ENCODE results near the gene PDF. TPM values are rescaled to one million over a fixed set of nuclear protein-coding genes. Genes with fewer than 3 reads are reported as not detected.
"Not testable (repeated sequence)": the region's sequence is repeated elsewhere in the genome, so short reads cannot be mapped to it uniquely, and the experiment has no call there.

The PDF gene
- total RNA-seq, 1 experiment from 2014 or later = 23.1 TPM

DNA sequence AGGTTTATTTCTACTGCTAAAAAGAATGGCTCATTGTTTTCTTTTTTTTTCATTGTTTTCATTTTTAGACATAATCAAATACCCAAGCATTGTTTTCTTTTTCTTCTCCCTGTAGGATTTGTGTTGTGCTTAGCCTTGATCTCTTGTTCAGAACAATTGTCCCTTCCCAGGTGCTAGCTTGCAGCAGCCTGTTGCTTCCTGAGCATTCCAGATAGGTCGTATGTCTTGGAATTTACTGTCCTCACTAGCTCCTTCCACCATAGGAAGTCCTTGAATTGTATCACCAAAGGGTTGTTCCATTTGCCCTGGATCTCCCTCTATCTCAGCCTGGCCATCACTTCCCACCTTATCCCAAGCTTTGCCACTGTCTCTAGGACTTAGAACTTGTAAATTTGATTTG, 29.2 kb downstream of the PDF start:
- POLR2A ChIA-PET = interaction anchor here (0.6 kb wide), 1 partner anchor 177 kb away, joined by 9 read pairs; no protein-coding TSS in a partner anchor
- in situ Hi-C loops (cut with HindIII; ENCODE audit: low pct_unique_long_range_greater_than_20kb, low sequenced_read_pairs) (no loop called here), intact Hi-C loops (cut with micrococcal nuclease; ENCODE audit: unreplicated experiment) (no loop called here)
- ATAC-seq = no peak
- no peak for TF ChIP-seq SIN3A (IDR thresholded peaks at IDR 0.05; ENCODE audit: borderline replicate concordance, insufficient read depth, low read depth, low read length)
- TF ChIP-seq, protein P1, sequence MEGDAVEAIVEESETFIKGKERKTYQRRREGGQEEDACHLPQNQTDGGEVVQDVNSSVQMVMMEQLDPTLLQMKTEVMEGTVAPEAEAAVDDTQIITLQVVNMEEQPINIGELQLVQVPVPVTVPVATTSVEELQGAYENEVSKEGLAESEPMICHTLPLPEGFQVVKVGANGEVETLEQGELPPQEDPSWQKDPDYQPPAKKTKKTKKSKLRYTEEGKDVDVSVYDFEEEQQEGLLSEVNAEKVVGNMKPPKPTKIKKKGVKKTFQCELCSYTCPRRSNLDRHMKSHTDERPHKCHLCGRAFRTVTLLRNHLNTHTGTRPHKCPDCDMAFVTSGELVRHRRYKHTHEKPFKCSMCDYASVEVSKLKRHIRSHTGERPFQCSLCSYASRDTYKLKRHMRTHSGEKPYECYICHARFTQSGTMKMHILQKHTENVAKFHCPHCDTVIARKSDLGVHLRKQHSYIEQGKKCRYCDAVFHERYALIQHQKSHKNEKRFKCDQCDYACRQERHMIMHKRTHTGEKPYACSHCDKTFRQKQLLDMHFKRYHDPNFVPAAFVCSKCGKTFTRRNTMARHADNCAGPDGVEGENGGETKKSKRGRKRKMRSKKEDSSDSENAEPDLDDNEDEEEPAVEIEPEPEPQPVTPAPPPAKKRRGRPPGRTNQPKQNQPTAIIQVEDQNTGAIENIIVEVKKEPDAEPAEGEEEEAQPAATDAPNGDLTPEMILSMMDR (IDR thresholded peaks at IDR 0.05) = no peak
- no peak overlapping the region for H3K27ac ChIP-seq (ENCODE audit: low read length)
- BruUV-seq (replicated peaks) = no TSS peak
- H3K36me3 ChIP-seq (ENCODE audit: control insufficient read depth, insufficient read depth, low read length) = no peaks in the 10 kb centered on the region; the same call in 1 of the 2 replicates
- H3K9me3 ChIP-seq (ENCODE audit: control insufficient read depth, insufficient read depth, low read depth, low read length) = no peaks in the 10 kb centered on the region
- no peaks in the 10 kb centered on the region for H3K4me1 ChIP-seq (ENCODE audit: control insufficient read depth, insufficient read depth, low read length)
- CTCF ChIA-PET = interaction anchor here (0.6 kb wide), 1 partner anchor 288 kb away, joined by 3 read pairs; no protein-coding TSS in a partner anchor
- DNase-seq (ENCODE audit: low read depth, low spot score) = no peak
- no peak overlapping the region for H3K4me3 ChIP-seq (ENCODE audit: low read depth in 2 of 2, low read length in 2 of 2)
- H3K27me3 ChIP-seq (ENCODE audit: control insufficient read depth, insufficient read depth, low read length) = no peaks in the 10 kb centered on the region

DNA sequence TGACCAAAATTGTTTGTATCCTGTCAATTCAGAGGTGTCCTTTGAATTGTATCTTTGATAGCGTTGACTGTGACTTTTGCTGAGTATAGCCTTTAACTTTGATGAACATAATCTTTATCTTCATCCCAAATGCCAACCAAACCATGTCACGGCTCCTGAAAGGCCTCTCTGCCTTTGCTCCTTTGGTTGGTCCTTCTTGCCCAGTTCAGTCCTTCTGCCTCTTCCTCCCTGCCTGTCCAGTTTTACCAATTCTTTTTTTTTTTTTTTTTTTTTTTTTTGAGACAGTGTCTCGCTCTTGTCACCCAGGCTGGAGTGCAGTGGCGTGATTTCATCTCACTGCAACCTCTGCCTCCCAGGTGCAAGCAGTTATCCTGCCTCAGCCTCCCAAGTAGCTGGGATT, 32.1 kb downstream of the PDF start:
- Histone ChIP-seq H3K27ac (ENCODE audit: low read length) (no peak overlapping the region), H3K4me3 (ENCODE audit: low read depth in 2 of 2, low read length in 2 of 2) (no peak overlapping the region), H3K9me3 (ENCODE audit: control insufficient read depth, insufficient read depth, low read depth, low read length) (no peaks in the 10 kb centered on the region), H3K4me1 (ENCODE audit: control insufficient read depth, insufficient read depth, low read length) (no peaks in the 10 kb centered on the region), H3K36me3 (ENCODE audit: control insufficient read depth, insufficient read depth, low read length) (no peaks in the 10 kb centered on the region), H3K27me3 (ENCODE audit: control insufficient read depth, insufficient read depth, low read length) (no peaks in the 10 kb centered on the region)
- in situ Hi-C loops (cut with HindIII; ENCODE audit: low pct_unique_long_range_greater_than_20kb, low sequenced_read_pairs) (no loop called here), intact Hi-C loops (cut with micrococcal nuclease; ENCODE audit: unreplicated experiment) (no loop called here)
- TF ChIP-seq POLR2AphosphoS5 (IDR thresholded peaks at IDR 0.05; ENCODE audit: low read depth, low read length) (no peak), TCF7L2 (IDR thresholded peaks at IDR 0.05; ENCODE audit: low read depth, low read length) (no peak), SIN3A (IDR thresholded peaks at IDR 0.05; ENCODE audit: borderline replicate concordance, insufficient read depth, low read depth, low read length) (no peak)
- TF ChIP-seq, protein P2, sequence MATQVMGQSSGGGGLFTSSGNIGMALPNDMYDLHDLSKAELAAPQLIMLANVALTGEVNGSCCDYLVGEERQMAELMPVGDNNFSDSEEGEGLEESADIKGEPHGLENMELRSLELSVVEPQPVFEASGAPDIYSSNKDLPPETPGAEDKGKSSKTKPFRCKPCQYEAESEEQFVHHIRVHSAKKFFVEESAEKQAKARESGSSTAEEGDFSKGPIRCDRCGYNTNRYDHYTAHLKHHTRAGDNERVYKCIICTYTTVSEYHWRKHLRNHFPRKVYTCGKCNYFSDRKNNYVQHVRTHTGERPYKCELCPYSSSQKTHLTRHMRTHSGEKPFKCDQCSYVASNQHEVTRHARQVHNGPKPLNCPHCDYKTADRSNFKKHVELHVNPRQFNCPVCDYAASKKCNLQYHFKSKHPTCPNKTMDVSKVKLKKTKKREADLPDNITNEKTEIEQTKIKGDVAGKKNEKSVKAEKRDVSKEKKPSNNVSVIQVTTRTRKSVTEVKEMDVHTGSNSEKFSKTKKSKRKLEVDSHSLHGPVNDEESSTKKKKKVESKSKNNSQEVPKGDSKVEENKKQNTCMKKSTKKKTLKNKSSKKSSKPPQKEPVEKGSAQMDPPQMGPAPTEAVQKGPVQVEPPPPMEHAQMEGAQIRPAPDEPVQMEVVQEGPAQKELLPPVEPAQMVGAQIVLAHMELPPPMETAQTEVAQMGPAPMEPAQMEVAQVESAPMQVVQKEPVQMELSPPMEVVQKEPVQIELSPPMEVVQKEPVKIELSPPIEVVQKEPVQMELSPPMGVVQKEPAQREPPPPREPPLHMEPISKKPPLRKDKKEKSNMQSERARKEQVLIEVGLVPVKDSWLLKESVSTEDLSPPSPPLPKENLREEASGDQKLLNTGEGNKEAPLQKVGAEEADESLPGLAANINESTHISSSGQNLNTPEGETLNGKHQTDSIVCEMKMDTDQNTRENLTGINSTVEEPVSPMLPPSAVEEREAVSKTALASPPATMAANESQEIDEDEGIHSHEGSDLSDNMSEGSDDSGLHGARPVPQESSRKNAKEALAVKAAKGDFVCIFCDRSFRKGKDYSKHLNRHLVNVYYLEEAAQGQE (IDR thresholded peaks at IDR 0.05; ENCODE audit: insufficient read depth in 1 of 2, low read depth in 2 of 2, low read length in 1 of 2) = no peak
- TF ChIP-seq, protein P1 (IDR thresholded peaks at IDR 0.05) = no peak
- DNase-seq (ENCODE audit: low read depth, low spot score) = no peak
- CTCF ChIA-PET = no interaction called here
- no TSS peak for BruUV-seq (replicated peaks)
- POLR2A ChIA-PET = no interaction called here
- no peak for ATAC-seq

DNA sequence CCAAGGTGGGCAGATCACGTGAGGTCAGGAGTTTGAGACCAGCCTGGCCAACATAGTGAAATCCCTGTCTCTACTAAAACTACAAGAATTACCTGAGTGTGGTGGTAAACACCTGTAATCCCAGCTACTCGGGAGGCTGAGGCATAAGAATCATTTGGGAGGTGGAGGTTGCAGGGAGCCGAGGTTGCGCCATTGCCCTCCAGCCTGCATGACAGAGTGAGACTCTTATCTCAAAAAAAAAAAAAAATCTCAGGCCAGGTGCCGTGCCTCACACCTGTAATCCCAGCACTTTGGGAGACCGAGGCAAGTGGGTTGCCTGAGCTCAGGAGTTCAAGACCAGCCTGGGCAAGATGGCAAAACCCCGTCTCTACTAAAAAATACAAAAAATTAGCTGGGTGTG, 33.6 kb downstream of the PDF start:
- BruUV-seq (replicated peaks); in situ Hi-C loops (cut with HindIII; ENCODE audit: low pct_unique_long_range_greater_than_20kb, low sequenced_read_pairs); H3K4me3 ChIP-seq (ENCODE audit: low read depth in 2 of 2, low read length in 2 of 2); H3K27me3 ChIP-seq (ENCODE audit: control insufficient read depth, insufficient read depth, low read length); H3K9me3 ChIP-seq (ENCODE audit: control insufficient read depth, insufficient read depth, low read depth, low read length); H3K4me1 ChIP-seq (ENCODE audit: control insufficient read depth, insufficient read depth, low read length); ATAC-seq; intact Hi-C loops (cut with micrococcal nuclease; ENCODE audit: unreplicated experiment); DNase-seq (ENCODE audit: low read depth, low spot score); H3K36me3 ChIP-seq (ENCODE audit: control insufficient read depth, insufficient read depth, low read length); H3K27ac ChIP-seq (ENCODE audit: low read length): not testable (repeated sequence)
- ChIA-PET POLR2A (interaction anchor here (0.6 kb wide), 1 partner anchor 272 kb away, joined by 3 read pairs; no protein-coding TSS in a partner anchor), CTCF (interaction anchor here (0.7 kb wide), 1 partner anchor 14 kb away, joined by 3 read pairs; no protein-coding TSS in a partner anchor)

All from Panc1 (cell line).